Panc1 (cell line): ENCODE results near the gene LYSMD3. TPM values are rescaled to one million over a fixed set of nuclear protein-coding genes. Genes with fewer than 3 reads are reported as not detected.

Experiments
- ATAC-seq: fragments of 200-7000 bp; cut with Tn5 transposase; 2 replicates; pipeline ENCODE4 v1.9.1; 2020; ENCODE audit warnings: mild to moderate bottlenecking, moderate library complexity
- BruUV-seq: library from RNA; stranded (reverse); fragments of 400-500 nt; replicated peaks from 2 replicates; lab custom pipeline; 2021; lab: Mats Ljungman, UMichigan
- CTCF ChIA-PET: fragments of 300-600 bp; sonication (Branson Sonifier 250); formaldehyde crosslinking; loops from one replicate; lab custom pipeline; 2022; ENCODE audit warnings: antibody characterized with exemption; lab: Charles Lee
- POLR2A ChIA-PET: fragments of 300-600 bp; sonication (Branson Sonifier 250); formaldehyde crosslinking; loops from one replicate; lab custom pipeline; 2022; ENCODE audit warnings: antibody characterized with exemption; lab: Charles Lee
- DNase-seq: peaks from one replicate; pipeline ENCODE4 v3.0.0-alpha.2; 2010; ENCODE audit warnings: low read depth, low spot score
- H3K27ac ChIP-seq: 2 replicates; pipeline ENCODE4 v1.5.1; 2011; ENCODE audit warnings: mild to moderate bottlenecking, low read length, inconsistent platforms
- H3K27me3 ChIP-seq: fragments of 200-500 bp; sonication (Bioruptor generic); 2 replicates; pipeline ENCODE4 v1.6.0; 2014; ENCODE audit warnings: low read length, inconsistent platforms; ENCODE audit not compliant: control insufficient read depth, insufficient read depth
- H3K36me3 ChIP-seq: fragments of 200-500 bp; sonication (Bioruptor generic); 2 replicates; pipeline ENCODE4 v1.5.1; 2014; ENCODE audit warnings: inconsistent platforms, mild to moderate bottlenecking, low read length, moderate library complexity; ENCODE audit not compliant: control insufficient read depth, insufficient read depth
- H3K4me1 ChIP-seq: 2 replicates; pipeline ENCODE4 v1.5.1; 2011; ENCODE audit warnings: inconsistent platforms, mild to moderate bottlenecking, low read length, moderate library complexity; ENCODE audit not compliant: control insufficient read depth, insufficient read depth
- H3K4me3 ChIP-seq, 2 experiments: 2 replicates each; pipeline ENCODE4 v1.5.1; 2011 to 2012; ENCODE audit warnings: low read depth in 2 of 2, low read length in 2 of 2, mild to moderate bottlenecking in 2 of 2, inconsistent platforms in 1 of 2, moderate library complexity in 1 of 2
- H3K9me3 ChIP-seq: fragments of 200-500 bp; sonication (Bioruptor generic); 2 replicates; pipeline ENCODE4 v1.5.1; 2014; ENCODE audit warnings: low read depth, mild to moderate bottlenecking, inconsistent platforms, low read length, moderate library complexity; ENCODE audit not compliant: control insufficient read depth, insufficient read depth
- POLR2AphosphoS5 ChIP-seq: IDR thresholded peaks from 2 replicates; pipeline ENCODE4 v1.6.1; 2012; ENCODE audit warnings: mild to moderate bottlenecking, low read depth, low read length, moderate library complexity
- SIN3A ChIP-seq: IDR thresholded peaks from 2 replicates; pipeline ENCODE4 v1.6.1; 2012; ENCODE audit warnings: low read depth, mild to moderate bottlenecking, low read length, moderate library complexity, borderline replicate concordance; ENCODE audit not compliant: insufficient read depth
- TCF7L2 ChIP-seq: IDR thresholded peaks from 2 replicates; pipeline ENCODE4 v1.6.1; 2011; ENCODE audit warnings: mild to moderate bottlenecking, low read depth, low read length, inconsistent platforms
- in situ Hi-C: cut with HindIII; loops from 2 replicates; pipeline ENCODE4 v1.10.0; 2016; ENCODE audit warnings: low sequenced_read_pairs, low pct_unique_long_range_greater_than_20kb
- intact Hi-C: fragments of 100-400 bp; cut with micrococcal nuclease; formaldehyde crosslinking; loops from one replicate; pipeline ENCODE4 v1.10.0; 2022; ENCODE audit not compliant: unreplicated experiment
- total RNA-seq: library from RNA; stranded (reverse); gene quantifications from one replicate; pipeline ENCODE4 v1.2.1, GENCODE V29; 2021; ENCODE audit not compliant: unreplicated experiment
- TF ChIP-seq, protein P1 (sequence below), 2 experiments: IDR thresholded peaks; 2 replicates each; pipeline ENCODE4 v1.6.1; 2011 to 2012; ENCODE audit warnings: low read depth in 2 of 2, control low read depth in 1 of 2, low read length in 1 of 2, mild to moderate bottlenecking in 1 of 2, moderate library complexity in 1 of 2; ENCODE audit not compliant: insufficient read depth in 1 of 2
- TF ChIP-seq, protein P2 (sequence below): fragments of 450-650 bp; IDR thresholded peaks from 2 replicates; pipeline ENCODE4 v1.5.1; 2017; ENCODE audit warnings: mild to moderate bottlenecking

LYSMD3 gene
- total RNA-seq, 1 experiment from 2014 or later: 16.0 TPM

DNA sequence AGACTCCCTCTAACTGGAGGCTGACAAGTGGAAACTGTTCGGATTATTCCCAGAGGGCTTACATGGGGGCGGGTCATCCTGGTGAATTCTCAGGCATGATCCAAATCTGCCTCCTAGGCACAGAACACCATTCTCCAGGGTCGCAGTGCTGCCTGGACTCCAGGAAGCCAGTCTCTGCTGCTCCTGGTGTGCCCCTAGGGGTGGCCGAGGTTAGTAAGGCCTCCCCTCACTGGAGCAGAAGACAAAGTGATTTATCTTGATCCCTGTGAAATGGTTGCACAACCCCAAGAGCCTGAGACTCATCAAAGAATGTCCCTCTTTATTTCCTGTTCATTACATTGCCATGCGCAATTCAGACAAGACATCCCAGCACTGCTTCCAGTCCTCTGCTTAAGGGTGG is 46.3 kb upstream of the LYSMD3 start:
- Histone ChIP-seq H3K27me3 (peaks cover 3% of the 10 kb centered on the region; the same call in 1 of the 2 replicates), H3K4me1 (no peaks in the 10 kb centered on the region), H3K9me3 (no peaks in the 10 kb centered on the region), H3K4me3 (no peak overlapping the region), H3K36me3 (no peaks in the 10 kb centered on the region), H3K27ac (no peak overlapping the region)
- DNase-seq: no peak
- CTCF ChIA-PET: no interaction called here
- BruUV-seq: no TSS peak
- in situ Hi-C loops: no loop called here
- no peak for ATAC-seq
- TF ChIP-seq SIN3A: no peak
- TF ChIP-seq TCF7L2: no peak
- TF ChIP-seq, protein P1, sequence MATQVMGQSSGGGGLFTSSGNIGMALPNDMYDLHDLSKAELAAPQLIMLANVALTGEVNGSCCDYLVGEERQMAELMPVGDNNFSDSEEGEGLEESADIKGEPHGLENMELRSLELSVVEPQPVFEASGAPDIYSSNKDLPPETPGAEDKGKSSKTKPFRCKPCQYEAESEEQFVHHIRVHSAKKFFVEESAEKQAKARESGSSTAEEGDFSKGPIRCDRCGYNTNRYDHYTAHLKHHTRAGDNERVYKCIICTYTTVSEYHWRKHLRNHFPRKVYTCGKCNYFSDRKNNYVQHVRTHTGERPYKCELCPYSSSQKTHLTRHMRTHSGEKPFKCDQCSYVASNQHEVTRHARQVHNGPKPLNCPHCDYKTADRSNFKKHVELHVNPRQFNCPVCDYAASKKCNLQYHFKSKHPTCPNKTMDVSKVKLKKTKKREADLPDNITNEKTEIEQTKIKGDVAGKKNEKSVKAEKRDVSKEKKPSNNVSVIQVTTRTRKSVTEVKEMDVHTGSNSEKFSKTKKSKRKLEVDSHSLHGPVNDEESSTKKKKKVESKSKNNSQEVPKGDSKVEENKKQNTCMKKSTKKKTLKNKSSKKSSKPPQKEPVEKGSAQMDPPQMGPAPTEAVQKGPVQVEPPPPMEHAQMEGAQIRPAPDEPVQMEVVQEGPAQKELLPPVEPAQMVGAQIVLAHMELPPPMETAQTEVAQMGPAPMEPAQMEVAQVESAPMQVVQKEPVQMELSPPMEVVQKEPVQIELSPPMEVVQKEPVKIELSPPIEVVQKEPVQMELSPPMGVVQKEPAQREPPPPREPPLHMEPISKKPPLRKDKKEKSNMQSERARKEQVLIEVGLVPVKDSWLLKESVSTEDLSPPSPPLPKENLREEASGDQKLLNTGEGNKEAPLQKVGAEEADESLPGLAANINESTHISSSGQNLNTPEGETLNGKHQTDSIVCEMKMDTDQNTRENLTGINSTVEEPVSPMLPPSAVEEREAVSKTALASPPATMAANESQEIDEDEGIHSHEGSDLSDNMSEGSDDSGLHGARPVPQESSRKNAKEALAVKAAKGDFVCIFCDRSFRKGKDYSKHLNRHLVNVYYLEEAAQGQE (IDR thresholded peaks at IDR 0.05; ENCODE audit: insufficient read depth in 1 of 2, low read depth in 2 of 2, low read length in 1 of 2): no peak
- TF ChIP-seq POLR2AphosphoS5: no peak
- TF ChIP-seq, protein P2, sequence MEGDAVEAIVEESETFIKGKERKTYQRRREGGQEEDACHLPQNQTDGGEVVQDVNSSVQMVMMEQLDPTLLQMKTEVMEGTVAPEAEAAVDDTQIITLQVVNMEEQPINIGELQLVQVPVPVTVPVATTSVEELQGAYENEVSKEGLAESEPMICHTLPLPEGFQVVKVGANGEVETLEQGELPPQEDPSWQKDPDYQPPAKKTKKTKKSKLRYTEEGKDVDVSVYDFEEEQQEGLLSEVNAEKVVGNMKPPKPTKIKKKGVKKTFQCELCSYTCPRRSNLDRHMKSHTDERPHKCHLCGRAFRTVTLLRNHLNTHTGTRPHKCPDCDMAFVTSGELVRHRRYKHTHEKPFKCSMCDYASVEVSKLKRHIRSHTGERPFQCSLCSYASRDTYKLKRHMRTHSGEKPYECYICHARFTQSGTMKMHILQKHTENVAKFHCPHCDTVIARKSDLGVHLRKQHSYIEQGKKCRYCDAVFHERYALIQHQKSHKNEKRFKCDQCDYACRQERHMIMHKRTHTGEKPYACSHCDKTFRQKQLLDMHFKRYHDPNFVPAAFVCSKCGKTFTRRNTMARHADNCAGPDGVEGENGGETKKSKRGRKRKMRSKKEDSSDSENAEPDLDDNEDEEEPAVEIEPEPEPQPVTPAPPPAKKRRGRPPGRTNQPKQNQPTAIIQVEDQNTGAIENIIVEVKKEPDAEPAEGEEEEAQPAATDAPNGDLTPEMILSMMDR: no peak
- POLR2A ChIA-PET: no interaction called here
- intact Hi-C loops: no loop called here

DNA sequence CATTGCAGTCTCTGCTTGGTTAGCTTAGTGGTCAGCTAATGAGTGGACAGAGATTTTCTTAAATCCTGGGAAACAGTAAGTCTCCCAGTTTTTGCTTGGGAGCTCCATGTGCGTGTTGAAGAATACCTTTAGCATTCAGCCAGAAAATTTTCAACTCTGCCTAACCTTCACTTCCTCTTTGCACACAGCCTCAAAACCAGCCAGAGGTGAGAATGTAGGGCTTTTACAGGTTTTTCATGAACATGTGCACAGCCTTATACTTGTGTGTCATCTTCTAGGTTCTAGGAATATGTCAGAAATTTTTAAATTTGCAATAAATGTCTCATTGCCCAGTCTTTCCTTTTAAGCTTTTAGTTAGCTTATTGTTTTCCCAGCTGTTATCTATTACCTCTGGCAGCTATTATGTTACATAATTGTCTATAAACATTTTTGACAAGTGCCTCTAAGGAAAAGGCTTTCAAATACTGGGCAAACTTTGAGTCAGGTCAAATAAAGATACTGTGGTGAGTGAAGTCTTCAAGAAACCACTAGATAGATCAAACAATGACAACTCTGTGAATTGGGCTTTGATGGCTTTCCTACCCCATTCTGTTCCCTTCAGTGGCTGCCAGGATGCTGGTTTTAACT is 41.9 kb upstream of the LYSMD3 start:
- H3K4me3 ChIP-seq: no peak overlapping the region
- TF ChIP-seq, protein P2: no peak
- no peak for ATAC-seq
- H3K27ac ChIP-seq: no peak overlapping the region
- H3K4me1 ChIP-seq: no peaks in the 10 kb centered on the region
- intact Hi-C loops: no loop called here
- ChIA-PET CTCF (no interaction called here), POLR2A (no interaction called here)
- in situ Hi-C loops: no loop called here
- peaks cover 3% of the 10 kb centered on the region; the same call in 1 of the 2 replicates for H3K27me3 ChIP-seq
- no TSS peak for BruUV-seq
- no peaks in the 10 kb centered on the region for H3K36me3 ChIP-seq
- no peak for DNase-seq
- no peaks in the 10 kb centered on the region for H3K9me3 ChIP-seq
